CD4-positive, alpha-beta T cell treated with Interleukin-17A for 4 hours (primary cell): ENCODE data around the gene SAMD13.

Experiments
- DNase-seq: peaks from one replicate; pipeline ENCODE4 v3.0.0-alpha.2; 2020; ENCODE audit warnings: mixed read lengths

The SAMD13 gene

DNA sequence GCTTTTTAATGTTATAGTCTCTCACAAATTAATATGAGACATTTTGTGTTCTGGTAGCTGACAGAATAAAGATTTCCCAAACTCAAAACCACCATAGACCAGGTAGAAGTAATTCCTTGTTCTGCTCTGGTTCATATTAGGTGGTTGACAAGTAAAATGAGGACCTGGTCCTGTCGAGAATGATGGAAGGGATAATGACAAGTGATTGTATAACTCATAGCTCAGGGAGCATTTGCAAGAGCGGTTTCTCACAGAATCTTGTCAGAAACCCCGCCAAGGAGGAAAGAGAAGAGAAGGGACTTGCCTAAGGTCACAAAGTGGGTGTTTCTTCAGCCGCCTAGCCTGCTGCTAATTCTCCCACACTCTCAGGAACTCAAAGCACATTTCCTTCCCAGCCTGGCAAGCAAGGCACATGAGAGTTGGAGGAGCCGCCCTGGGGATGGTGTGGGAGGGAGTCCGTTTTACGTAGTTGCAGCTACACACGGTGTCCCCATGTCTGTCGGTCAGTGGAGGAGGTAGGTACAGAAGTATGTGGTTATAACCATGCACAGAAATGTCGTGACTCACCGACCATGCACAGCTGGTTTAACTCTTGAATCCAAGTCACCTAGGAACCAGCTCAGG is 46.5 kb downstream of the SAMD13 start:
- DNase-seq = no peak

- DNase-seq = no peak
Observed at GRCh38 chr1:84348759-84349158, 47.3 kb downstream of the SAMD13 start.

GRCh38 chr1:84350104-84350503 is 48.6 kb downstream of the SAMD13 start:
- no peak for DNase-seq

DNA sequence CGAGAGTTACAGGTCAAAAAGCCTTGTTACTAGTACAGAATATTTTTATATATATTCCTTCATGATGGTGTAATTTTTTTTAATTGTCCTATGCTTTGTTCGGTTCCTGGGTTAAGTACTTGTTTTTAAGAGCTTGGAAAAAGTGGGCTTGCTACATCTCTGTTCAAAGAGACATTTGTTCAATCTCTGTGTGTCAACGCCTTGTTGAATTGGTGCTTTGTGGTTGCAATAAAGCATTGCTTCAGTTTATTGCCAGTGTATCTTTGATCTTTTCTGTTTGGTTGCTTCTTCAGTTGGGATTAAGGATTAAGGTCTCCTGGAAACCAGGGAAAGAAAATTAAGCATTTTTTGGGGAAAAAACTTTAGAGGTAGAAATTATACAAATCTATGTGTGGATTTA is 49.0 kb downstream of the SAMD13 start:
- DNase-seq = no peak

GRCh38 chr1:84352298-84353106 is 51.0 kb downstream of the SAMD13 start:
- DNase-seq = no peak

GRCh38 chr1:84353695-84354094 is 52.2 kb downstream of the SAMD13 start:
- no peak for DNase-seq

DNA sequence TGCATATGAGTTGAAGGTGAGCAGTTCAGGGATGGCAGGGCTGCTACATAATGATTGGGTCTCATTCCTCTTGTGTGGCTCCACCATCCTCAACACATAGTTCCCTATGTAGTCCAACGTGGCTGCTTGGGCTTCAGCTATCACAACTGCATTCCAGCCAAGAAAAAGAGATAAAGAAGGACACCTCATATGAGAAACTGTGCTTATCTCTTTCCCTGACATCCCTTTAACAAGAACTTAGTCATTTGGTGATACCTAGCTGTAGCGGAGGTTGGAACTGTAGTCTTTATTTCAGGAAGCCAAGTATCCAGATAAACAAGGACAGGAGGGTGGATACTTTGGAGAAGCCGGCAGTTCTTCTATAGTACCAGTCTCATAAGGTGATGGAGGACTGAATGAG is 54.0 kb downstream of the SAMD13 start:
- no peak for DNase-seq

GRCh38 chr1:84356881-84357280 is 55.4 kb downstream of the SAMD13 start:
- DNase-seq = no peak

GRCh38 chr1:84358695-84359094 is 57.2 kb downstream of the SAMD13 start:
- DNase-seq = no peak

- no peak for DNase-seq
Observed at GRCh38 chr1:84360316-84360715, 58.8 kb downstream of the SAMD13 start.

DNA sequence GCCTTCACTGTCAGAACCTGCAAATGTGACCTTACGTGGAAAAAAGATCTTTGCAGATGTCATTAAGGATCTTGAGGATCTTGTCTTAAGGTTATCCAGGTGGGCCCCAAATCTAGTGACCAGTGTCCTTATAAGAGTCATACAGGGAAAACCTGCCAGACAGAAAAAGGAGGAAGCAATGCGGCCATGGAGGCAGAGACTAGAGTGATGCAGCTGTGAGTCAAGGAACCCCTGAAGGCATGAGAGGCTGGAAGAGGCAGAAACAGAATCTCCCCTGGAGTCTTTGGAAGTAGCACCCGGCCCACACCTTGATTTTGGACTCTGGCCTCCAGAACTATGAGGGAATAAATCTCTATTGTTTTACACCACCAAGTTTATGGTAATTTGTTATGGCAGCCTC is 60.3 kb downstream of the SAMD13 start:
- no peak for DNase-seq

- DNase-seq = no peak
Observed at GRCh38 chr1:84363019-84363418, 61.5 kb downstream of the SAMD13 start.

DNA sequence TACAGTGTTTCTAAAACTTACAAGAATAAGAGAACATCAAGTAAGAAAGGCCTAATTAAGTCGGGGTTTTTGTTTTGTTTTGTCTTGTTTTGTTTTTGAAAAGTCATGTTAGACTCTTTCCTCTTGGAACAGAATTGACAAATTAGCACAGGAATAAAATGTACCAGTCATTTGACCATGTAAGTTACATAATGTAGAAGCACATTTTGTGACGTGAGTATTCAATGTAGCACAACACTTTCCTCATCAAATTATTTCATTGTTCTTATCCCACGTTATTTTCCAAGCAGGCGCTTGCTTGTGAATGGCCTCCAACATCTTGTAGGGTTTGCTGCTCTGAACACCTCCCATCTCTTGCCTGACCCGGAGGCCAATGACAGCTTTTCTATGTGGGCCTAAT is 62.1 kb downstream of the SAMD13 start:
- DNase-seq = no peak

DNA sequence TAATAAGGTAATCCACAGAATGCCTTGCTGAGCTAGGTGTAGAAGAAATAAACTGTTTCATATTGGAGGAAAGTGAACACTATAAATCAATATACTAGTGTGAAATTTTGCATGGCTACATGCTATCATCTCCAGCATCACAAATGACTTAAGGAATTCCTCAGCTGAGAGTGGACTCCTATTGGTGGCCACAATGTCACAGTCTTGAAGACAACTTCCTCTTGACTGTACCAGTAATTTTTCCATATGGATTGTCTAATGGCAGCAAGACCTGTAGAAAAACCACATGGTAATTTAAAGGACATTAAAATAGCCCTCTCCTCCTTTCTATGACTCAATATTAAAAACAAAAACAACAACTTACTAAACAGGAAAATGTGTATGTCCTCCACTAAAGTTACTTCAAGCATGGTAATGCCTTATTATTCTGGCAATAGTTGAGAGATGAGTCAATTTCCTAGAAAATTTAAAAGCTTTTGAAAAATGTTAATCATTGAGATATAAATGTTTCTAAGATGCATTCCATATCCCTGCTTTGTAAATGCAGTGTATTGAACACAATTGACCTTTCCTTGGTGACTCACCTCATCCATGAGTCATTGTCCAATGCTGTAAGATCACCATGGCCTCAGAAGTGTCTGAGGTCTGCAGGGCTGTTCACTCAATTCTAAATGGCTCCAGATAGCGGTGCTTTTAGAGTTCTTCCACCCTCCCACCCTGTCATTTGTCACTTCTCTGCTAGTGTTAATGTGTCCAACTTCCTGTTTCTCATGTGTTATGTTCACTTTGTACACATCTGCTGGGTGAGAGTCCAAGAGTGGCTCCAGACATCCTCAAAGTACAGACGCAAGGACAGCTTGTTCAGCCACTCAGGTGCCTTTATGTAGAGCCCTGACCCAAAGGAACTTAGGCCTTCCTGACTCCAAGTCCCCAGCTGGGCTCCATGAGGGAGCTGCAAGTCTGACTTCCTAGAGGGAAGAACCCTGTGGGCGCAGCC is 64.0 kb downstream of the SAMD13 start:
- DNase-seq = no peak

- no peak for DNase-seq
Observed at GRCh38 chr1:84366786-84367185, 65.3 kb downstream of the SAMD13 start.

- DNase-seq = no peak
Observed at GRCh38 chr1:84367219-84367618, 65.7 kb downstream of the SAMD13 start.

DNA sequence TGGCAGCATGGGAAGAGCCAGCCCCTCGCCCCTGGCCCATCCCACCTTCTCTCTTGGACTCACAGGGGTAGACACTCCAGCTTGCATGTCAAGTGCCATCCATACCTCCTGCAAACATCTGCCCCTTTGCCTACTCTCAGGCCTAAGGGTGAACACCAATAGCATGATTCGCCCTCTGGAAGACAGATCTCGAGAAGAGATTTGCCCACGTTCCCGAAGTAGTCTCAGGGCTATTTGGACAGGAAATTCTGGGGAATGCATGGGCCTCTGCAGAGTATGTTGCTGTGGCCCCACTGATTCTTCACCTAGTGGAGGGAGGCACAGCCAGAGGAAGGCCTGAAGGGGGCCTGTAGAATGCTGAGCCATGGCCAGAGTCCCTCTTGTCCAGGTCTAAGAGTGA is 66.9 kb downstream of the SAMD13 start:
- DNase-seq = no peak

- no peak for DNase-seq
Observed at GRCh38 chr1:84370266-84370665, 68.8 kb downstream of the SAMD13 start.

DNA sequence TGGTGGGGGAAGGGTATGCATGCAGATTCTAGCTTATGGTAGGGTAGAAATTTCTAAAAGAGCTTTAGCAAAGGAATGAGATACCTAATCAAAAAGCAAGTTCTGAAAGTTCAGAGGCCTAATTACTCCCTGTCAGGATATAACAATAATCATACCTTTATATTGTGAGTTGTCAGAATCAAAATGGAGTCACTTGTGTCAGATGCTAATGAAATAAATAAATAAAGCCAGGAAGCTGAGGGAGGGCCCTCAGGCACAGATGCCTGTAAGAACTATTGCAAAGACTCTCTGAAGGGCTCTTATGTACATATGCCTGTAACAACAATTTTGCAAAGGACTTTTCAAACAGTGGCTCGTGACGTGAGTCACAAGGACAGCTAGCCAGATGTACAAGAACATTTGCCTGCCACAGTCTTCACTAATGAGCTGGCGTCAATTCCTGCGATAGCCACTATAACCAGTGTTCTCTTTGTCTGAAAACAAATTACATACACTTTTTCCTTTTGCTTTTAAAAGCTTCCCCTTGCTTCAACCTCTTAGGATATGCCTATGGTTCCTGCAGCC is 69.4 kb downstream of the SAMD13 start:
- no peak for DNase-seq

DNA sequence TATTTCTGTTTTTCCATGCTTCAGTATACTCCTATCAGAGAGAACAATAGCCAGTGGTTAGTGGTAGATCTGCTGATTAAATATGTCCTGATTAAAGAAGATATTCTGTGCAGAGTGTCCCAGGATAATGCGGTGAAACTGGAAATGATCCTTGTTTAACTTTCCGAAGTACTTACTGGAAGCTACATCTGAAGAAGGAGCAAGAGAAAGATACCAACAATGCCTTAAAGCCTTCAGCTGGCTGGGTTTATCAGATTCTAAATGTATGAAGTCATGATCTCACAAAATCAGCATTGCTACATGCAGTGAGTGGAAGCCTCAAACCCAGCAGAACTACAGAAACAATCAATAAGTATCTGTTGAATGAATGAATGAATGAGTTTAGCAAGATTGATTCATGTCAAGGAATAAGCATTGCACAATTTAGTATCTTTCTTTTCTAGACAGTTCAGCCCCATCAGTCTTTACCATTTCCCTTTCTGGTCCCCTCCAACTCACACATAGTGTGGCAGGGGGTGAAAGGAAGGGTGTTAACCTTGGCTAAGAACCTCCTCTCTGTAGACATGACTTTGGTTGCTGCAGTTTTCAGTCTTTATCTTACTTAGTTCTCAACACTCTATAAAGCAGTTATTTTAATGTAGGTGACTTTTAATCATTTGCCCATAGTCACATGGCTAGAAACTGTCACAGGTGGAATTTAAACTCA is 72.1 kb downstream of the SAMD13 start:
- no peak for DNase-seq

- no peak for DNase-seq
Observed at GRCh38 chr1:84374991-84375696, 73.6 kb downstream of the SAMD13 start.
